Hepatocyte (in vitro differentiated cells): ENCODE results near the gene PMPCA. TPM values are rescaled to one million over a fixed set of nuclear protein-coding genes. Genes with fewer than 3 reads are reported as not detected.

Experiments
- DNase-seq: peaks from one replicate; pipeline ENCODE4 v3.0.0-alpha.2; 2016; ENCODE audit warnings: low spot score
- H2AFZ ChIP-seq: fragments of 200-600 bp; sonication (generic); 2 replicates; pipeline ENCODE4 v1.6.0; 2016; ENCODE audit warnings: antibody characterized with exemption, mild to moderate bottlenecking
- H3K27ac ChIP-seq: fragments of 200-600 bp; sonication (generic); 2 replicates; pipeline ENCODE4 v1.5.1; 2016; ENCODE audit warnings: mild to moderate bottlenecking
- H3K27me3 ChIP-seq: fragments of 200-600 bp; sonication (generic); 2 replicates; pipeline ENCODE4 v1.6.1; 2016
- H3K36me3 ChIP-seq: fragments of 200-600 bp; sonication (generic); replicated peaks from 2 replicates; pipeline ENCODE4 v1.5.1; 2016; ENCODE audit warnings: low read depth; ENCODE audit not compliant: insufficient read depth
- H3K4me1 ChIP-seq: fragments of 200-600 bp; sonication (generic); 2 replicates; pipeline ENCODE4 v1.5.1; 2016; ENCODE audit warnings: mild to moderate bottlenecking, moderate library complexity; ENCODE audit not compliant: insufficient read depth
- H3K4me2 ChIP-seq: fragments of 200-600 bp; sonication (generic); 2 replicates; pipeline ENCODE4 v1.6.0; 2016
- H3K4me3 ChIP-seq: fragments of 200-600 bp; sonication (generic); 2 replicates; pipeline ENCODE4 v1.5.1; 2016; ENCODE audit warnings: mild to moderate bottlenecking
- H3K79me2 ChIP-seq: fragments of 200-600 bp; sonication (generic); 2 replicates; pipeline ENCODE4 v1.6.0; 2017; ENCODE audit warnings: mild to moderate bottlenecking
- H3K9me2 ChIP-seq: fragments of 200-600 bp; sonication (generic); replicated peaks from 2 replicates; pipeline ENCODE4 v1.6.0; 2017; ENCODE audit warnings: mild to moderate bottlenecking; ENCODE audit not compliant: insufficient read depth
- H3K9me3 ChIP-seq: fragments of 200-600 bp; sonication (generic); 2 replicates; pipeline ENCODE4 v1.5.1; 2016; ENCODE audit warnings: low read depth, mild to moderate bottlenecking
- H4K20me1 ChIP-seq: fragments of 200-600 bp; sonication (generic); 2 replicates; pipeline ENCODE4 v1.6.0; 2016; ENCODE audit warnings: mild to moderate bottlenecking; ENCODE audit not compliant: insufficient read depth, poor library complexity, severe bottlenecking
- EZH2 ChIP-seq: fragments of 200-600 bp; sonication (generic); IDR thresholded peaks from 2 replicates; pipeline ENCODE4 v1.6.1; 2016; ENCODE audit warnings: antibody characterized with exemption, mild to moderate bottlenecking, borderline replicate concordance
- EZH2phosphoT487 ChIP-seq: fragments of 200-600 bp; sonication (generic); IDR thresholded peaks from one replicate; pipeline ENCODE4 v1.6.1; 2018; ENCODE audit warnings: antibody characterized with exemption, mild to moderate bottlenecking, low read depth, moderate library complexity; ENCODE audit not compliant: unreplicated experiment, severe bottlenecking
- WGBS: methylation state at CpG from one replicate; pipeline ENCODE4 v1.1.6; 2016; ENCODE audit warnings: low lambda C conversion rate; ENCODE audit errors: missing lambda C conversion rate; 5-methylcytosine and 5-hydroxymethylcytosine counted together
- polyA plus RNA-seq: library from polyadenylated mRNA; unstranded; fragments of >200 nt; fragmentation: Nextera tagmentation; extraction: Ambion mirVana; gene quantifications from 2 replicates; pipeline ENCODE4 v1.2.1, GENCODE V29; 2016
- total RNA-seq: library from RNA; depleted of rRNA; stranded (reverse); fragments of >200 nt; gene quantifications from 2 replicates; pipeline ENCODE4 v1.2.3, GENCODE V29; 2014
- TF ChIP-seq, protein P1 (sequence below): fragments of 200-600 bp; sonication (generic); IDR thresholded peaks from 2 replicates; pipeline ENCODE4 v1.5.1; 2016; ENCODE audit warnings: antibody characterized with exemption, mild to moderate bottlenecking; ENCODE audit not compliant: poor library complexity

The PMPCA gene, protein sequence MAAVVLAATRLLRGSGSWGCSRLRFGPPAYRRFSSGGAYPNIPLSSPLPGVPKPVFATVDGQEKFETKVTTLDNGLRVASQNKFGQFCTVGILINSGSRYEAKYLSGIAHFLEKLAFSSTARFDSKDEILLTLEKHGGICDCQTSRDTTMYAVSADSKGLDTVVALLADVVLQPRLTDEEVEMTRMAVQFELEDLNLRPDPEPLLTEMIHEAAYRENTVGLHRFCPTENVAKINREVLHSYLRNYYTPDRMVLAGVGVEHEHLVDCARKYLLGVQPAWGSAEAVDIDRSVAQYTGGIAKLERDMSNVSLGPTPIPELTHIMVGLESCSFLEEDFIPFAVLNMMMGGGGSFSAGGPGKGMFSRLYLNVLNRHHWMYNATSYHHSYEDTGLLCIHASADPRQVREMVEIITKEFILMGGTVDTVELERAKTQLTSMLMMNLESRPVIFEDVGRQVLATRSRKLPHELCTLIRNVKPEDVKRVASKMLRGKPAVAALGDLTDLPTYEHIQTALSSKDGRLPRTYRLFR
- 45.1 and 45.8 TPM in 2 replicates for total RNA-seq
- 85.7 and 87.3 TPM in 2 replicates for polyA plus RNA-seq

DNA sequence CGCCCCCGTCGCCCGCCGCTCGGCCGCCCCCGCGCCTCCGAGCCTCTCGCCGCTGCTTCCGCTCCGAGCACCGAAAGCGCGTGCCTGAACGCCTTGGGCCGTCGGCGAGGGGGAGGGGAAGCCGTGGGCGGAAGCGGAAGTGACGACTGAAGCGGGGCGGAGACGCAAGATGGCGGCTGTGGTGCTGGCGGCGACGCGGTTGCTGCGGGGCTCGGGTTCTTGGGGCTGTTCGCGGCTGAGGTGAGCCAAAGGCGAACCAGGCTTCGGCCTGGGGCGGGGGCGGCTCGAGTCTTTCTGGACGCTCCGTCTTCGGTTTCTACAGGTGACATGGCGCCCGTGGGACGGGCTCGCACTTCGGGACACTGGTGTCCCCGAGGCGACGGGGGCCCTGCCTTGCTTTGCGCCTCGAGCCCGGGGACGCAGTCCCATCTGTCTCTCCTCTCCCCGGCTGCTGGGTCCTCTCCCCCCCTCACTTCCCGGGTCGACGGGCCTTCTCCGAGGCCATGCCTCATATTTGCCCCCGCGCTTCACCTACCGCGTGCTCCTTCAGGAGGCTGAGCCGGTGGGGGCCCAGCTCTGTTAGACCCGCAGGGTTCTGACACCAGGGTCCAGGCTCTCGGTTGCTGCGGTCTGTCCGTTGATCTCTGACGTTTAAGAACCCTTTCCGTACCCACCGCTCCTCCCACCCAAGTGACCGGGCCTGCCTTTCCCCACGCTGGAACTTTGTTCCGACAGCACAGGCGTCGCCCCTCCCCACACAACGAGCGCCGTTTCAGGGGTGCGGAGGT lies at the start of gene PMPCA, which contains the start of gene ENTR1:
Gene PMPCA, plus strand, starts transcription at position 159 of the 788 bp plus-strand sequence. Its CDS starts 11 bp downstream, at position 170.
Gene ENTR1, minus strand, starts transcription at position 115 of the 788 bp plus-strand sequence. CDS start 217 bp downstream, outside the sequence.
- peak within 1 kb of the TSS; percentile 99 for H3K4me2 ChIP-seq
- peaks cover 4% of the 10 kb centered on the region for H4K20me1 ChIP-seq
- no peaks in the 10 kb centered on the region for H3K36me3 ChIP-seq
- peak within 1 kb of the TSS; percentile 86 for H2AFZ ChIP-seq
- peaks cover 15% of the 10 kb centered on the region for H3K4me1 ChIP-seq
- peaks cover 50% of the 10 kb centered on the region for H3K79me2 ChIP-seq
- H3K9me2 ChIP-seq, result no peaks in the 10 kb centered on the region
- no peaks in the 10 kb centered on the region for H3K27me3 ChIP-seq
- peak; percentile 96 for DNase-seq
- H3K4me3 ChIP-seq, result peak within 1 kb of the TSS; percentile 92
- no peaks in the 10 kb centered on the region for H3K9me3 ChIP-seq
- WGBS, result 2% methylated on average over 55 of the region's 83 CpGs
- TF ChIP-seq EZH2phosphoT487 (no peak), EZH2 (no peak)
- TF ChIP-seq, protein P1, sequence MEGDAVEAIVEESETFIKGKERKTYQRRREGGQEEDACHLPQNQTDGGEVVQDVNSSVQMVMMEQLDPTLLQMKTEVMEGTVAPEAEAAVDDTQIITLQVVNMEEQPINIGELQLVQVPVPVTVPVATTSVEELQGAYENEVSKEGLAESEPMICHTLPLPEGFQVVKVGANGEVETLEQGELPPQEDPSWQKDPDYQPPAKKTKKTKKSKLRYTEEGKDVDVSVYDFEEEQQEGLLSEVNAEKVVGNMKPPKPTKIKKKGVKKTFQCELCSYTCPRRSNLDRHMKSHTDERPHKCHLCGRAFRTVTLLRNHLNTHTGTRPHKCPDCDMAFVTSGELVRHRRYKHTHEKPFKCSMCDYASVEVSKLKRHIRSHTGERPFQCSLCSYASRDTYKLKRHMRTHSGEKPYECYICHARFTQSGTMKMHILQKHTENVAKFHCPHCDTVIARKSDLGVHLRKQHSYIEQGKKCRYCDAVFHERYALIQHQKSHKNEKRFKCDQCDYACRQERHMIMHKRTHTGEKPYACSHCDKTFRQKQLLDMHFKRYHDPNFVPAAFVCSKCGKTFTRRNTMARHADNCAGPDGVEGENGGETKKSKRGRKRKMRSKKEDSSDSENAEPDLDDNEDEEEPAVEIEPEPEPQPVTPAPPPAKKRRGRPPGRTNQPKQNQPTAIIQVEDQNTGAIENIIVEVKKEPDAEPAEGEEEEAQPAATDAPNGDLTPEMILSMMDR, result no peak
- H3K27ac ChIP-seq, result peak within 1 kb of the TSS; percentile 96

DNA sequence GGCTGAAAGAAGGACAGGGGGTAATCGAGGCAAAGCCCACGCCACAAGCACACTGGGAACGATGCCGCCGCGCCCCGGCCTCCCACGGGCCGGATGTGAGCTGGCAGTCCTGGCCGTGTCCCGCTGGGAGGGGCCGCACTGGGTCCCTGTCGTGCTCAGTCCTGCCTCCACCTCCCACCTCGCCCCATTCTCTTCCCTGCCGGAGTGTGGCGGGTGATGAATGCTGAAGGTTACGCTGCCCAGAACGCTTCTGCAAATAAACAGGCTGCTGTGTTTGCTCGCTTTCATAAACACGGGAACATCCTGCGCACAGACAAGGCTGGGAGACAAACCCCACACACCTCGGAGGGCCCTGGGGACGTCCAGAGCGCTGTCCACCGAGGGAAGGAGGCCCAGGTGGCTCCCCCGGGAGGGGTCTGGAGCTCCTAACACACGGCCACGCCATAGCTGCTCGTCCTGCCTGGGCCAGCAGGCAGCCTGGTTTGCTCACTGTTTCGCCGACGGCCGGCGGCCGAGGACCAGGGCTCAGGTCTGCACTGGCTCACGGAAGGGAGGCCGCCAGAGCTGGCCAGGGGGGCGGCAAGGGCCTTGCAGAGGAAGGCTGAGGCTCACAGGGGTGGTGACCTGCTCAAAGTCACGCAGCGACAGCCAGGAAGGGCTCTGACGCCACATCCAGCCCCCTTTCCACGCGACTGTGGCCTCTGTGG lies 49.3 kb upstream of the PMPCA start:
- TF ChIP-seq EZH2phosphoT487 (no peak), EZH2 (no peak)
- TF ChIP-seq, protein P1, result no peak
- no peak overlapping the region for H2AFZ ChIP-seq
- DNase-seq, result no peak
- no peaks in the 10 kb centered on the region for H3K27me3 ChIP-seq
- H3K36me3 ChIP-seq, result no peaks in the 10 kb centered on the region
- peaks cover 6% of the 10 kb centered on the region for H3K4me1 ChIP-seq
- no peak overlapping the region for H3K4me3 ChIP-seq
- H3K27ac ChIP-seq, result peak overlapping the region; percentile 55
- H3K79me2 ChIP-seq, result no peaks in the 10 kb centered on the region
- peak overlapping the region; percentile 8 for H3K4me2 ChIP-seq
- no peaks in the 10 kb centered on the region for H4K20me1 ChIP-seq
- H3K9me2 ChIP-seq, result no peaks in the 10 kb centered on the region
- no peaks in the 10 kb centered on the region for H3K9me3 ChIP-seq
- WGBS, result 60% methylated on average over 42 of the region's 43 CpGs

DNA sequence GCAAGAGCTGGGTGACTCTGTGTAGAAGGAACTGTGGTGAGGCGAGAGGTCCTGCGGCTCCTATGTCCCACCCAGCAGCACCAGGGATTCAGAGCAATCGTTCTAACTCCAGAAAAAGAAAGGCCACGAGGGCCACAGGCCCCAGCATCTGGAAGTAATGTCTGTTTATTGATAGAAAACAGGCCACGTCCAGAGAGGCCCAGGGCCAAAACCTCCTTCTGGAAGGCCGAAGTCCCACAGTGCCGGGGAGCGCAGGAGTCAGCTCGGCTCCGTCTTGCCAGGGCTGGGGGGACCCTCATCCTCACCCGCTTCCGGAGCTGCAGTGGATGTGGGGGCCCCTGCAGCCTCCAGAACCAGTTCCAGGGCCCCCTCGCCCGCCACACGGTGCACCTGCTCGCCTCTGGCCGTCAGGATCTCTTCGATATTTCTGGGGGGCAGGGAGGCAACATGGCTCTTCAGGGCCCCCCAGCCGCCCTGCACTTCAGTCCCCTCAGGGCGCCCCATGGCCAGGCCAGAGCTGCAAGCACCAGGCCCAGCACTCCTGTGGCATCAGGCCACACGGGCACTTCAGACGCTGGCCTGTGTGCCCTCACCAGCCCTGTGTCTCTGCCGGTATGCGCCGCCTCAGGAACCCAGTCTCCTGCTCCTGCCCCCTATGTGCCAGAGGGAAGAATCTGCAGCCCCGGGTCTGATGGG lies 48.6 kb upstream of the PMPCA start:
- Histone ChIP-seq H2AFZ (no peak overlapping the region), H3K79me2 (no peaks in the 10 kb centered on the region), H3K36me3 (no peaks in the 10 kb centered on the region), H3K27me3 (no peaks in the 10 kb centered on the region), H4K20me1 (no peaks in the 10 kb centered on the region), H3K4me3 (no peak overlapping the region), H3K27ac (peak overlapping the region; percentile 55), H3K4me2 (no peak overlapping the region), H3K4me1 (peaks cover 6% of the 10 kb centered on the region), H3K9me3 (no peaks in the 10 kb centered on the region), H3K9me2 (no peaks in the 10 kb centered on the region)
- TF ChIP-seq EZH2 (no peak), EZH2phosphoT487 (no peak)
- TF ChIP-seq, protein P1, result no peak
- DNase-seq, result no peak
- 85% methylated on average over 25 of the region's 26 CpGs for WGBS
